Measurements from ENCODE around the gene TRPM4.
"Not testable (repeated sequence)": the region's sequence is repeated elsewhere in the genome, so short reads cannot be mapped to it uniquely, and the experiment has no call there.

Gene TRPM4

DNA sequence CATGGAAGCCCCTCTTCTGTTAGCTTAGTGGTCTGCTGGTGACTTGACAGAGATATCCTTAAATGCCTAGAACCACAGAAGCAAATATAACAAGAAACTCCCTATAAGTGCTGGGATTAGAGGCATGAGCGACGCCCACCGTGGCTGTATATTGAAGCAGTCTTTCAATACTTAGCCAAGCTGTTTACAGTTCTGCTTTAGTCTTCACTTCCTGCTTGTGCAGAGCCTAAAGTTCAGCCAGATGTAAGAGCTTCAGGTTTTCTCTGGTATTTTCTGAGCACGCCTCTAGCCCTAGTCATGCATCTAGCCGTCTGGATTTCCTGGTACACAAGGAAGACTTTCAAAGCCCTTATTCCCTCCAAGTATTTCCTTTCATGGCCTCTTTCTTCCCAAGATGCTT lies 28.5 kb downstream of the TRPM4 start:
- no peak for DNase-seq (ENCODE audit: extremely low read depth in 1 of 2, low read depth in 1 of 2)

DNA sequence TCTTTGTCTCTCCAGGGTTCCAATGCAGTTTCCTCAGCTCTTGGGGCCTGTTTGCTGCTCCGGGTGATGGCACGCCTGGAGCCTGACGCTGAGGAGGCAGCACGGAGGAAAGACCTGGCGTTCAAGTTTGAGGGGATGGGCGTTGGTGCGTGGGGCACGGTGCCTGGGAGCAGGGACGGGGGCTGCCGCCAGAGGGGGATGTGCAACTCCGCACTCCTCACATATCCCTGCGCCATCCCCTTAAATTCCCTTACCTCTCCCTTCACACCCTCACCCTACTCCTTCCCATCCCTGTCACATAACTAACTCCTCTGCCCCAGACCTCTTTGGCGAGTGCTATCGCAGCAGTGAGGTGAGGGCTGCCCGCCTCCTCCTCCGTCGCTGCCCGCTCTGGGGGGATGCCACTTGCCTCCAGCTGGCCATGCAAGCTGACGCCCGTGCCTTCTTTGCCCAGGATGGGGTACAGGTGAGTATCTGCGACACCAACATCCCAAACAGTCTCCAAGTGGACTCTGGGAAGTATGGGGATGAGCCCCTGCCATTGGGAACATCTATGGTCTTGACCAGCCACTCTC lies 31.1 kb downstream of the TRPM4 start:
- no peak for DNase-seq (ENCODE audit: extremely low read depth in 1 of 2, low read depth in 1 of 2)

DNA sequence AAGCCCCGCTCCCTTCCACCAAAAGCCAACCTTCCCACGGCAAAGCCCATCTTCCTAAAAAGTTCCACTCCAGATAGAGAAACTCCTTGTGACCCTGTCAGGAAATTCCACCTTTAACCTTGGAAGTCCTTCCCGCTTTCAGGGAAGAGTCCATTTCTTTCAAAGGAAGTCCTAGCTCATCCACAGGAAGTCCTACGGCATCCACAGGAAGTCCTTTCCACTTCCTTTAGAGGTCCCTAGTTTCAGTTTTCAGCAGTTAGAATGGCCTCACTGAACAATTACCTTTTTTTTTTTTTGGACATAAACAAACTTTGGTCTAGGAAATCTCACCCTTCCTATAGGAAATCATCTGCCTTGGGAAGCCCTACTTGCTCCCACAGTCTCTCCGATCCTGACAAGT lies 31.7 kb downstream of the TRPM4 start:
- no peak for DNase-seq (ENCODE audit: extremely low read depth in 1 of 2, low read depth in 1 of 2)

DNA sequence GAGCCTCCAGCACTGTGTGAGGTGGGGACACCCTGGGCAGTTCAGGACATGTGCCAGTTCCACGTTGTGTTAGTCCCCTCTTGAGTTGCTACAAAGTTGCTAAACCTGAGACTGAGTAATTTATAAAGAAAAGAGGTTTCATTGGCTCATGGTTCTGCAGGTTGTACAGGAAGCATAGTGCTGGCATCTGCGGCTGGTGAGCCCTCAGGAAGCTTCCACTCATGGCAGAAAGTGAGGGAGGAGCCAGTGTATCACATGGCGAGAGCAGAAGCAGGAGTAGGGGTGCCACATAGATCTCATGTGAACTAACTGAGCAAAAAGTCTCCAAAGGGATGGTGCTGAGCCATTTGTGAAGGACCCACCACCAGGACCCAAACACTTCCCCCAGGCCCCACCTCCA lies 33.2 kb downstream of the TRPM4 start:
- DNase-seq (ENCODE audit: extremely low read depth in 1 of 2, low read depth in 1 of 2): no peak

DNA sequence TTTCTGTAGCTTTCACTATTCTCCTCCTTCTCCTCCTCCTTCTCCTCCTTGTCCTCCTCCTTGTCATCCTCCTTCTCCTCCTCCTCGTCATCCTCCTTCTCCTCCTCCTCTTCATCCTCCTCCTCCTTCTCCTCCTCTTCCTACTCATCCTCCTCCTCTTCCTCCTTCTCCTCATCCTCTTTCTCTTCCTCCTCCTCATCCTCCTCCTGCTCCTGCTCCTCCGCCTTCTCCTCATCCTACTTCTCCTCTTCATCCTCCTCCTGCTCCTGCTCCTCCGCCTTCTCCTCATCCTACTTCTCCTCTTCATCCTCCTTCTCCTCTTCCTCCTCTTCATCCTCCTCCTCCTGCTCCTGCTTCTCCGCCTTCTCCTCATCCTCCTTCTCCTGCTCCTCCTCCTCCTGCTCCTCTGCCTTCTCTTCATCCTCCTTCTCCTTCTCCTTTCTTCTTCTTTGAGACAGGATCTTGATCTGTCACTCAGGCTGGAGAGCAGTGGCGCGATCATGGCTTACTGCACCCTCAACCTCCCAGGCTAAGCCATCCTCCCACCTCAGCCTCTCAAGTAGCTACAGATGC lies 36.3 kb downstream of the TRPM4 start:
- DNase-seq (ENCODE audit: extremely low read depth in 1 of 2, low read depth in 1 of 2): no peak

DNA sequence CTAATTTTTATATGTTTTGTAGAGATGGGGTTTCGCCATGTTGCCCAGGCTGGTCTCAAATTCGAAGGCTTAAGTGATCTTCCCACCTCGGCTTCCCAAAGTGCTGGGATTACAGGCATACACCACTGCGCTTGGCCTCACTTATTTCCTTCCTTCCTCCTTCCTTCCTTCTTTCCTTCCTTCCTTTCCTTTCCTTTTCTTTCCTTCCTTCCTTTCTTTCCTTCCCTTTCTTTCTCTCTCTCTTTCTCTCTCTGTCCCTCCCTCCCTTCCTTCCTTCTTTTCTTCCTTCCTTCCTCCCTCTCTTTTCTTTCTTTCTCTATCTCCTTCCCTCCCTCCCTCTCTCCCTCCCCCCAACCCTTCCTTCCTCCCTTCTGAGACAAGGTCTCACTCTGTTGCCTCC lies 36.8 kb downstream of the TRPM4 start:
- DNase-seq (ENCODE audit: extremely low read depth in 1 of 2, low read depth in 1 of 2): no peak

DNA sequence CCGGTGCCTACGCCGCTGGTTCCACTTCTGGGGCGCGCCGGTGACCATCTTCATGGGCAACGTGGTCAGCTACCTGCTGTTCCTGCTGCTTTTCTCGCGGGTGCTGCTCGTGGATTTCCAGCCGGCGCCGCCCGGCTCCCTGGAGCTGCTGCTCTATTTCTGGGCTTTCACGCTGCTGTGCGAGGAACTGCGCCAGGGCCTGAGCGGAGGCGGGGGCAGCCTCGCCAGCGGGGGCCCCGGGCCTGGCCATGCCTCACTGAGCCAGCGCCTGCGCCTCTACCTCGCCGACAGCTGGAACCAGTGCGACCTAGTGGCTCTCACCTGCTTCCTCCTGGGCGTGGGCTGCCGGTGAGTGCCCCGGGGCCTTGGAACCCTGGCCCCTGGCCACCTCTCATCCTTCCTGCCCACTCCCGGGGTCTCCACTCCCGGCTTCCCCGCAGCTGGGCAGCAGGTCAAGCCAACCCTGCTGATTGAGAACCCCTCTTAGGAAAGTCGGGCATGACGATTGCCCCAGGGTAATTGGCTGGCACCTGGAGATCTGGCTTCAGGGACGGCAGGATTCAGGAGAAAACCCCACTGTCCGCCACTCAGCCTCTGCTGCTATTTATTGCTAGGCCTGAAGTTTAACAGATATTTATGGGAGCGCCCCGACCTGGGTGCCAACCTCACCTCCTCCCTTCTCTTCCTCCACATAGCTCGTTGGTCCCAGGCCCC lies 39.1 kb downstream of the TRPM4 start:
- no peak for DNase-seq (ENCODE audit: extremely low read depth in 1 of 2, low read depth in 1 of 2)

DNA sequence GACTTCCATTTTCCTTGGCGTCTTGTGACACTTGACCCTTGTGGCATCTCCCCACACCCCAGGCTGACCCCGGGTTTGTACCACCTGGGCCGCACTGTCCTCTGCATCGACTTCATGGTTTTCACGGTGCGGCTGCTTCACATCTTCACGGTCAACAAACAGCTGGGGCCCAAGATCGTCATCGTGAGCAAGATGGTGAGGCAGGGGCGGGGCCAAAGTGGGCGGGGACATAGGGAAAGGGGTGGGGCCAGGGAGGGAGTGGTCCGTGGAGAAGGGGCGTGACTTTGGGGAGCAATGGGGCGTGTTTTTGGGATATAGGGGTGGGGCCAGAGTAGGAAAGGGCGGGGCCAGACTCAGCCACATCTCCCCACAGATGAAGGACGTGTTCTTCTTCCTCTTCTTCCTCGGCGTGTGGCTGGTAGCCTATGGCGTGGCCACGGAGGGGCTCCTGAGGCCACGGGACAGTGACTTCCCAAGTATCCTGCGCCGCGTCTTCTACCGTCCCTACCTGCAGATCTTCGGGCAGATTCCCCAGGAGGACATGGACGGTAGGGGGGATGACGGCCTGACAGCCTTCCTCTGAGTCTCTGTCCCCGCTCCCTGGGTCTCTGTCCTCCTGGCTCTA lies 42.8 kb downstream of the TRPM4 start:
- DNase-seq (ENCODE audit: extremely low read depth in 1 of 2, low read depth in 1 of 2): no peak

DNA sequence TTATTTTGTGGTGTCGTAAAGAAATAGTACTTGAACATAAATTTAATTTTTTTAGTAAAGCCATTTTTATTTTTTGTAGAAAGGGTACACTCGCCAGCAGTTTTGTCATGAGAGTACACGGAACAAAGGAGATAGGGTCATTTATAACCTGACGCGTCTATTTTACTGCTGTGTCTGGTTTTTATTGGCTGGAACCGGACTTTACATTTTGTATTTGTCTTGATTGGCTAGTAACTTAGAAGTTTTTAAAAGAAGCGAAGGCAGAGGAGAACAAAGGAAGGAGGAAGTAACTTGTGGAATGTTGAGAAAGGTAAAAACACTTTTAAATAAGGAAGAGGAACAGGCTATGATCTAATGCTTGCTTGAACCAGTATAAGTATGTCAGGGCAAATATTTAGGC lies 43.5 kb downstream of the TRPM4 start:
- DNase-seq (ENCODE audit: extremely low read depth in 1 of 2, low read depth in 1 of 2): no peak

DNA sequence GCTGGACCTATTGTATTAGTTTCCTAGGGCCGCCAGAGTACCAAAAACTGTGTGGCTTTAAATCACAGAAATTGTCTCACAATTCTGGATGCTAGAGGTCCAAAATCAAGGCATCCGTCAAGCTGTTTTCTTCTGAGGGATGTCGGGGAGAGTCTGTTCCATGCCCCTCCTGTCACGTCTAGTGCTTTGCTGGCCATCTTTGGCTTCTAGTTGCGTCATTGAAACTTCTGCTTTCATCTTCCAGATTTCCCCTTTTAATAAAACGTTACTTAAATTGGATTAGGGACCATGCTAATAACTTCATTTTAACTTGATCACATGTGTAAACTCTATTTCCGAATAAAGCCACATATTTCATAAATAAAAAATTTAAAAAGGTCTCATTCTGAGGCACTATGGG lies 47.5 kb downstream of the TRPM4 start:
- no peak for DNase-seq (ENCODE audit: extremely low read depth in 1 of 2, low read depth in 1 of 2)

DNA sequence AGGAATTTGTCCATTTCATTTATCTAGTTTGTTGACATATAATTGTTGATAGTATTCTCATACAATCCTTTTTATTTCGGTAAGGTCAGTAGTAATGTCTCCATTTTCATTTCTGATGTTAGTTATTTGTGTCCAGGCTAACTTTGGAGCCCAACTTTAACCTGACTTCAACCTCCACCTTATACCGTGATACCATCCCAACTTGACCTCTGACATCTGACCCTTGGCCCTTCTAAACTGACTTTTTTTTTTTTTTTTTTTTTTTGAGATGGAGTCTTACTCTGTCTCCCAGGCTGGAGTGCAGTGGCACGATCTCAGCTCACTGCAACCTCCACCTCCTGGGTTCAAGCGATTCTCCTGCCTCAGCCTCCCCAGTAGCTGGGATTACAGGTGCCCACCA lies 51.9 kb downstream of the TRPM4 start:
- not testable (repeated sequence) for DNase-seq (ENCODE audit: extremely low read depth in 1 of 2, low read depth in 1 of 2)

DNA sequence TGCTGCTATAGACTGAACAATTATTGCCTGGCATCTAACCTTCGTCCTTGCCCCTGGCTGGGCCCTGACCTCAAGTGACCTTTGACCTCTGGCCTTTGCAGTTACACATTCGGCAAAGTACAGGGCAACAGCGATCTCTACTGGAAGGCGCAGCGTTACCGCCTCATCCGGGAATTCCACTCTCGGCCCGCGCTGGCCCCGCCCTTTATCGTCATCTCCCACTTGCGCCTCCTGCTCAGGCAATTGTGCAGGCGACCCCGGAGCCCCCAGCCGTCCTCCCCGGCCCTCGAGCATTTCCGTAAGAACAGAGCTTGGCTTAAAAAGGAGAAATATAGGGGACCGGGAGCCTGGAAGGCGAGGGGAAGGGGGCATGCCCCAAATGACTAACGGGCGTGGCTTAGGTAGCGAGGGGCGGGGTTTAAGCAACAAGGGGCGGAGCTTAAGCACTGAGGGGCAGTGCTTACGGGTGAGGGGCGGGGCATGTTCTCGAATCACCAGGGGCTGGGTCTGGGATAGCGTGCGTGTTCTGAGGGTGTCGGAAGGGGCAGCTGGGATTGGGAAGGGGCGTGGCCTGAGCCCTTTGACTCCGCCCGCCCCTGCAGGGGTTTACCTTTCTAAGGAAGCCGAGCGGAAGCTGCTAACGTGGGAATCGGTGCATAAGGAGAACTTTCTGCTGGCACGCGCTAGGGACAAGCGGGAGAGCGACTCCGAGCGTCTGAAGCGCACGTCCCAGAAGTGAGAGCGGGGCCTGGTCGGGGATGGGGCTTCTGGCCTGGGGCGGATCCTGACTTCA lies 52.7 kb downstream of the TRPM4 start:
- DNase-seq (ENCODE audit: extremely low read depth in 1 of 2, low read depth in 1 of 2): no peak

DNA sequence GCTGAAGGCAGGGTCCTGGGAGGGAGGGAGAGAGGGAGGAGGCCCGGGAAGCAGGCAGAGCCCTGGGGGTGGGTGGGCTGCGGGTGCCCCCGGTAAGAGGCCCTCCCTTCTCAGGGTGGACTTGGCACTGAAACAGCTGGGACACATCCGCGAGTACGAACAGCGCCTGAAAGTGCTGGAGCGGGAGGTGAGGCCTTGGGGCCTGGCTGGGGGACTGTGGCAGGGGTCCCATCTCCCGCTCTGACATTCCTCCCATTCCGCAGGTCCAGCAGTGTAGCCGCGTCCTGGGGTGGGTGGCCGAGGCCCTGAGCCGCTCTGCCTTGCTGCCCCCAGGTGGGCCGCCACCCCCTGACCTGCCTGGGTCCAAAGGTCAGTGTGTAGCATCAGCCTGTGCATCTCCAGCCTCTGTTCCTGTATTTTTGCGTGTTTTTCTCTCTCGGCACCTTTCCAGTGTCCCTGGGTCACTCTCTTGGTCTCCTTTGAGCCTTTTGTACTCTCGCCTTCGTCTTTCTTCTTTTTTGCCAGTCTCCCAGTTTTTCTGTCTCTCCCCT lies 53.4 kb downstream of the TRPM4 start:
- no peak for DNase-seq (ENCODE audit: extremely low read depth in 1 of 2, low read depth in 1 of 2)

DNA sequence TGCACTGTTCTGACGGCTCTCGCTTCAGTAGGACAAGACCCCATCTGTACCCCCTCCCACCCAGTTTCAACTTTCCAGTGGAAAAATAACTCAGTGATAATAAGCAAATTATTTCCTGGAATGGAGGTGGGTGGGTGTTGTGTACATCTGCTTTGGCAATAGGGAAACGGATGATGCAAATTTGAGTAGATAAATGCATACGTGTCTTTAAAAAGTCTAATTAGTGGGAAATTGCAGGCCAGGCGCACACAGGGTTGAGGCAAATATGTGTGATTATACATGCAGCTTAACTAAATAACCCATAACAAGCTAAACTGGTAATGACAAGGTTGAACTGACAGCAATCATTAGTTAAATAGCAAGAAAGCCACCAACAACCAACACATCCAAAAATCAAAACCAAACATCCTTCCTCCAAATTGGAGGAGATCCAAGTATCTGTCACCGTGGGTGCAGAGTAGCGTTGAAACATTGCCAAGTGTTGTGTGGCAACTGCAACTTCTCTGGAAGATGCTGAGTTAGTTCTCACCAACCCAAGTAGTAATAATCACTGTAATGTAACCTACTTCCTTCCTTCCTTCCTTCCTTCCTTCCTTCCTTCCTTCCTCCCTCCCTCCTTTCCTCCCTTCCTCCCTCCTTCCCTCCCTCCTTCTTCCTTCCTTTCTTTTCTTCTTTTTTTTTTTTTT lies 54.6 kb downstream of the TRPM4 start:
- DNase-seq (ENCODE audit: extremely low read depth in 1 of 2, low read depth in 1 of 2): no peak

DNA sequence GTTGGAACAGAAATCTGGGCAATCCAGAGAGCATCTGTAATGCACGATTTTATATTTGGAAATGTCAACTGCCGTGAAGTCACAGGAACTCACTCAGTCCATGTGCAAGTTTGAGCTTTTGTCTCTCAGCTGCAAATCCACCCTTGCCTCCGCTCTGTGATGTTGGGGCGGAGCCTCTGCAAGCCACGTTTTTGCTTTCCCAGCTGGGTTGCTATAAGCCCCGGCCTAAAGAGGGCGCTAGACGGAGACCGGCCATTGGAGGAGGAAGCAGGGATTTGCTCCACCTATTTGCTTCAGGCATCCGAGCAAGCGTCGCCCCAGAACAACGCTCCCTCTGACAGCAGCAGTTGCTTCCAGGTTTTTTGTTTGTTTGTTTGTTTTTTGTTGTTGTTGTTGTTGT lies 56.2 kb downstream of the TRPM4 start:
- no peak for DNase-seq (ENCODE audit: extremely low read depth in 1 of 2, low read depth in 1 of 2)

DNA sequence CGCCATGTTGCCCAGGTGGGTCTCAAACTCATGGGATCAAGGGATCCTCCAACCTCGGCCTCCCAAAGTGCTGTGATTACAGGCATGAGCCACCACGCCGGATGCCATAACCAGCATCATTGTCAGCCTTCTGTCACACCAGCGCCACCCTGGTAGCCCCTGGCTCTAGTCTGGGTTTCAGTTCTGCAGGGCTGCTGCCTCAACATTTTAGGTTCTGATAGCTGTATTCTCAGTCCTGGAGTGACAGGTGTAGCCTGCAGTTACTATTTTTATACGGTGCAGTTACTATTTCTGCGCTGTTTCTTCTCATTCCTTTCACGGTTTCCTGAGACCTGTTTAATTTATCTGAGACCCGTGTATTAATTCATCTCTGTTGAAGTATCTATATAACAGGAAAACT lies 57.1 kb downstream of the TRPM4 start:
- DNase-seq (ENCODE audit: extremely low read depth in 1 of 2, low read depth in 1 of 2): no peak

DNA sequence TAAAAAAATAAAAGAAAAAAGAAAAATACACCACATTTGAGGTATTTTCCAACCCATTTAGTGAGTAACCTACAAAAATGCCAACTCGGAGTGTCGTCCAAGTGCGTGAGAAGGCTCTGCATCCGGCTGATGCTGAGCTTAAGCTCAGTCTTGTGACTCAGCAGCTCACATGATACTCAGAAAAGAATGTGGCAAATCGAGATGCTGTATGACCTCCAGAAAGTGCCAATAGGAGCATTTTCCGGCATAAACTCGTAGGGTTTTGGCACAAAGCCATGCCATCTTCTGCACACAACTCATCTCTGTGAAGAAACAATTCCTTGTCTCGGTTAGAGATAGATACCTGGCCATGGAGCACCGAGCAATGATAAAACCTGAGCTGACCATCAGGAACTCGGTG lies 58.5 kb downstream of the TRPM4 start:
- DNase-seq (ENCODE audit: extremely low read depth in 1 of 2, low read depth in 1 of 2): no peak

DNA sequence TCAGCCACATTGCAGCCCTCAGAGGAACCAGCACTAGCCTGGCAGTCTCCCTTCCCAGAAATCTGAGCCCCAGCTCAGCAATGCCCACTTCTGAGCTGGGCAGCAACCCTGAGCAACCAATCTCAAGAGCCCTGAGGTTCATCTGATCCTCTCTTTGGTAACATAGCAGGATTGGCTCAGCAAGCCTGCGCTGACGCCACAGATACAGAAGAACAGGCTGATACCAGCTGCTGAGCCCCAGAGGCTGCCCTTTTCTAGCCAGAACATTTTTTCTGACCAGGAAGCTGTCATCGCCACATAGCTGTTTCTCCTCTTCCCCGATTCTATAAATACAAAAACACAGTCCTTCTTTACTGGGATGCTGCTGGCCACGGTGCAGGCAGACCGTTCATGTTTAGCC lies 59.8 kb downstream of the TRPM4 start:
- DNase-seq (ENCODE audit: extremely low read depth in 1 of 2, low read depth in 1 of 2): no peak

DNA sequence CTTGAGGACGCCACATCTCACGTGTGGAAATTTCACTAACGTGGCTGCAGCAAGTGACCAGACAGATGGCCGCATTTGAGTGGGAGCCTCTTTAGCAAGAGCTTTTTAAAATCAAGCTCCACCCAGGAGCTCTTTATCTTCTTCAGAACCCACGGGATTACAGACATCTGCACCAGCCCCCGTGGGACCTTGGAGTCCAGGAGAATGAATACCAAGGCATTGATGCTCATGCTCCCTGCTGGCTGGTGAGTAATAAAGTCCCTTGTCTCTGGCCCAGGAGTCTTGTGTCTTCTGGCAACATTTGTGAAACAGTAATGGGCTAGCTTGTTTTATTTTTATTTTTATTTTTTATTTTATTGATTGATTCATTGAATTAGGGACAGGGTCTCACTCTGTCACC lies 64.4 kb downstream of the TRPM4 start:
- no peak for DNase-seq (ENCODE audit: extremely low read depth in 1 of 2, low read depth in 1 of 2)

DNA sequence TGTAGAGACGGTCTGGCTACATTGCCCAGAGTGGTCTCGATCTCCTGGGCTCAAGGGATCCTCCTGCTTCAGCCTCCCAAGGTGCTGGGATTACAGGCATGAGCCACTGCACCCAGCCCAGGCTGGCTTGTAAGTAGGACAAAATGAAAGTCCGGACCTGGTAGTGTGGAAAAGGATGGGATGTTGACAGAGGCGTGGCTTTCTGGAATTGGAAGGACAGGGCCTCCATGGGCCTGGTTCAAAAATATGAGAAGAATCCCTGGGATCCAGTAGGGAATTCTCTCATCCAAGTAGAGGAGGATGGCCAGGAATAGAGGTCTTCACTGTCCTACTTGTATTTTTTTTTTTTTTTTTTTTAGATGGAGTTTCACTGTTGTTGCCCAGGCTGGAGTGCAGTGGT lies 64.9 kb downstream of the TRPM4 start:
- no peak for DNase-seq (ENCODE audit: extremely low read depth in 1 of 2, low read depth in 1 of 2)

DNA sequence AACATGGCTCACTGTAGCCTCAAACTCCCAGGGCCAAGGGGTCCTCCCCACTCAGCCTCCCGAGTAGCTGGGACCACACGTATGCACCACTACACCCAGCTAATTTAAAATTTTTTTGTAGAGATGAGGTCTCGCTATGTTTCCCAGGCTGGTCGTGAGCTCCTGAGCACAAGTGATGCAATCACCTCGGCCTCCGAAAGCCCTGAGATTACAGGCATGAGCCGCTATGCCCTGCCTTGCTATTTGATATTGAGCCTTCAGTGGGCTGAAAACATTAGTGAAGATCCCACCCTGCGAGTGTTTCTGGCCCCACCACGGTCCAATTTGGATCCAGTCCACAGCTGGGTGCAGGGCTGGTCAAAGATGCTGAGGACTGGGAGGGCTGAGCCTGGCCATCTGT lies 65.9 kb downstream of the TRPM4 start:
- DNase-seq (ENCODE audit: extremely low read depth in 1 of 2, low read depth in 1 of 2): no peak
